GM12872 (cell line): Measurements from ENCODE around the gene TCERG1L.

Experiments
- CTCF ChIP-seq: IDR thresholded peaks from 3 replicates; pipeline ENCODE4 v1.5.1; 2011; ENCODE audit warnings: low read depth, mild to moderate bottlenecking, low read length, moderate library complexity; ENCODE audit not compliant: insufficient read depth

The TCERG1L gene

GRCh38 chr10:131061216-131061615 lies 250.3 kb downstream of the TCERG1L start:
- TF ChIP-seq CTCF, result no peak

GRCh38 chr10:131059881-131060280 lies 251.6 kb downstream of the TCERG1L start:
- no peak for TF ChIP-seq CTCF

- TF ChIP-seq CTCF, result no peak
Observed at GRCh38 chr10:131058799-131059198, 252.7 kb downstream of the TCERG1L start.

GRCh38 chr10:131056781-131057180 lies 254.7 kb downstream of the TCERG1L start:
- TF ChIP-seq CTCF, result no peak

- TF ChIP-seq CTCF, result no peak
Observed at GRCh38 chr10:131056091-131056579, 255.4 kb downstream of the TCERG1L start.

GRCh38 chr10:131055437-131055836 lies 256.1 kb downstream of the TCERG1L start:
- TF ChIP-seq CTCF, result no peak

- TF ChIP-seq CTCF, result no peak
Observed at GRCh38 chr10:131053192-131053591, 258.3 kb downstream of the TCERG1L start.
